Measurements from ENCODE around the gene SRD5A3.
"Not testable (repeated sequence)": the region's sequence is repeated elsewhere in the genome, so short reads cannot be mapped to it uniquely, and the experiment has no call there.

The SRD5A3 gene

DNA sequence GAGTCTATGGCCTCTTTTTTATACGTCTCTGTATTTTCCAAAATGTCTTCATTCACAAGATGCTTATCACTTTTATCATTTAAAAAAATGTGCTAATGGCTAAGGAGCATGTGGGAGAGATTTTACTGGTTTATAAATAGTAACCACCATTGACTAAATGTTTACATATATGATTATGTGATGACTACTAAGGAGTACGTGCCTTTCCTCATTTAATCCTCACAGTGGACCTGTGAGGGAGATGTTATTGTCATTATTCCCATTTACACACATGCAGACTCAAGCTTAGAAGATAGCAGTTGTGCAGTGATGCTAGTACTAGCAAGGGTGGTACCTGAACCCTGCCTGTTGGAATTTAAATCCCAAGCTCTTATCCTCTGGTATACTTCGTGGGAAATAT is 2.4 kb downstream of the SRD5A3 start:
- Histone ChIP-seq H3K36me3 (replicated peaks) (no peaks in the 10 kb centered on the region), H3K27ac (no peak overlapping the region), H3K4me3 (ENCODE audit: low read depth, low read length) (no peak overlapping the region), H3K27me3 (replicated peaks) (no peaks in the 10 kb centered on the region)
- in situ Hi-C loops (cut with HindIII; ENCODE audit: low pct_ligation_motif_present, low sequenced_read_pairs), result no loop called here
- TF ChIP-seq, protein P1, sequence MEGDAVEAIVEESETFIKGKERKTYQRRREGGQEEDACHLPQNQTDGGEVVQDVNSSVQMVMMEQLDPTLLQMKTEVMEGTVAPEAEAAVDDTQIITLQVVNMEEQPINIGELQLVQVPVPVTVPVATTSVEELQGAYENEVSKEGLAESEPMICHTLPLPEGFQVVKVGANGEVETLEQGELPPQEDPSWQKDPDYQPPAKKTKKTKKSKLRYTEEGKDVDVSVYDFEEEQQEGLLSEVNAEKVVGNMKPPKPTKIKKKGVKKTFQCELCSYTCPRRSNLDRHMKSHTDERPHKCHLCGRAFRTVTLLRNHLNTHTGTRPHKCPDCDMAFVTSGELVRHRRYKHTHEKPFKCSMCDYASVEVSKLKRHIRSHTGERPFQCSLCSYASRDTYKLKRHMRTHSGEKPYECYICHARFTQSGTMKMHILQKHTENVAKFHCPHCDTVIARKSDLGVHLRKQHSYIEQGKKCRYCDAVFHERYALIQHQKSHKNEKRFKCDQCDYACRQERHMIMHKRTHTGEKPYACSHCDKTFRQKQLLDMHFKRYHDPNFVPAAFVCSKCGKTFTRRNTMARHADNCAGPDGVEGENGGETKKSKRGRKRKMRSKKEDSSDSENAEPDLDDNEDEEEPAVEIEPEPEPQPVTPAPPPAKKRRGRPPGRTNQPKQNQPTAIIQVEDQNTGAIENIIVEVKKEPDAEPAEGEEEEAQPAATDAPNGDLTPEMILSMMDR (IDR thresholded peaks at IDR 0.05; ENCODE audit: low read depth, low read length, missing control alignments), result no peak
- DNase-seq, result no peak

- H3K4me3 ChIP-seq (ENCODE audit: low read depth, low read length); H3K27ac ChIP-seq; in situ Hi-C loops (cut with HindIII; ENCODE audit: low pct_ligation_motif_present, low sequenced_read_pairs); H3K27me3 ChIP-seq (replicated peaks); H3K36me3 ChIP-seq (replicated peaks): not testable (repeated sequence)
- peak; percentile 33 for DNase-seq
These were observed 4.8 kb downstream of the SRD5A3 start for GRCh38 chr4:55350870-55351269.

GRCh38 chr4:55351824-55352223 is 5.8 kb downstream of the SRD5A3 start:
- no peaks in the 10 kb centered on the region for H3K36me3 ChIP-seq (replicated peaks)
- no peak overlapping the region for H3K4me3 ChIP-seq (ENCODE audit: low read depth, low read length)
- in situ Hi-C loops (cut with HindIII; ENCODE audit: low pct_ligation_motif_present, low sequenced_read_pairs), result no loop called here
- H3K27me3 ChIP-seq (replicated peaks), result no peaks in the 10 kb centered on the region
- no peak overlapping the region for H3K27ac ChIP-seq
- TF ChIP-seq, protein P1 (IDR thresholded peaks at IDR 0.05; ENCODE audit: low read depth, low read length, missing control alignments), result no peak
- DNase-seq, result no peak

GRCh38 chr4:55352726-55353125 is 6.7 kb downstream of the SRD5A3 start:
- no peaks in the 10 kb centered on the region for H3K36me3 ChIP-seq (replicated peaks)
- no peak overlapping the region for H3K4me3 ChIP-seq (ENCODE audit: low read depth, low read length)
- TF ChIP-seq, protein P1 (IDR thresholded peaks at IDR 0.05; ENCODE audit: low read depth, low read length, missing control alignments), result no peak
- DNase-seq, result no peak
- no peak overlapping the region for H3K27ac ChIP-seq
- H3K27me3 ChIP-seq (replicated peaks), result no peaks in the 10 kb centered on the region
- in situ Hi-C loops (cut with HindIII; ENCODE audit: low pct_ligation_motif_present, low sequenced_read_pairs), result no loop called here

GRCh38 chr4:55353228-55353747 is 7.2 kb downstream of the SRD5A3 start:
- DNase-seq; in situ Hi-C loops (cut with HindIII; ENCODE audit: low pct_ligation_motif_present, low sequenced_read_pairs); H3K36me3 ChIP-seq (replicated peaks); H3K27me3 ChIP-seq (replicated peaks); H3K27ac ChIP-seq; H3K4me3 ChIP-seq (ENCODE audit: low read depth, low read length): not testable (repeated sequence)

- DNase-seq, result no peak
- H3K4me3 ChIP-seq (ENCODE audit: low read depth, low read length), result no peak overlapping the region
- no peaks in the 10 kb centered on the region for H3K36me3 ChIP-seq (replicated peaks)
- in situ Hi-C loops (cut with HindIII; ENCODE audit: low pct_ligation_motif_present, low sequenced_read_pairs), result no loop called here
- H3K27me3 ChIP-seq (replicated peaks), result no peaks in the 10 kb centered on the region
- H3K27ac ChIP-seq, result no peak overlapping the region
- TF ChIP-seq, protein P1 (IDR thresholded peaks at IDR 0.05; ENCODE audit: low read depth, low read length, missing control alignments), result no peak
These were observed 8.6 kb downstream of the SRD5A3 start for GRCh38 chr4:55354648-55355047.

GRCh38 chr4:55355555-55355954 is 9.5 kb downstream of the SRD5A3 start:
- TF ChIP-seq, protein P1 (IDR thresholded peaks at IDR 0.05; ENCODE audit: low read depth, low read length, missing control alignments), result no peak
- in situ Hi-C loops (cut with HindIII; ENCODE audit: low pct_ligation_motif_present, low sequenced_read_pairs), result no loop called here
- H3K36me3 ChIP-seq (replicated peaks), result no peaks in the 10 kb centered on the region
- no peak overlapping the region for H3K4me3 ChIP-seq (ENCODE audit: low read depth, low read length)
- no peak for DNase-seq
- no peaks in the 10 kb centered on the region for H3K27me3 ChIP-seq (replicated peaks)
- H3K27ac ChIP-seq, result no peak overlapping the region

Measured in brain microvascular endothelial cell (primary cell).